ENCODE measurements around the gene DNASE1L1.
A peak's percentile ranks its signal among the peaks of the same experiment; 100 is the strongest.

DNASE1L1 gene

GRCh38 chrX:154378799-154379568 lies 30.1 kb downstream of the DNASE1L1 start, which contains the start of gene EMD (continued):
- TF ChIP-seq PRDM2 (tag by site-specific recombination; IDR thresholded peaks at IDR 0.05; ENCODE audit: borderline replicate concordance): no peak
- TF ChIP-seq ZNF239 (tag by site-specific recombination; IDR thresholded peaks at IDR 0.05): no peak
- no peak for TF ChIP-seq ZBTB48 (tag by site-specific recombination; IDR thresholded peaks at IDR 0.05)
- peak; percentile 85 for TF ChIP-seq ZBTB21 (tag by site-specific recombination; IDR thresholded peaks at IDR 0.05)
- no peak for TF ChIP-seq SCRT1 (tag by site-specific recombination; IDR thresholded peaks at IDR 0.05; ENCODE audit: borderline replicate concordance)
- no peak for TF ChIP-seq ZFP37 (tag by site-specific recombination; IDR thresholded peaks at IDR 0.05)
- TF ChIP-seq YY2 (tag by site-specific recombination; IDR thresholded peaks at IDR 0.05): no peak
- TF ChIP-seq MZF1 (tag by site-specific recombination; IDR thresholded peaks at IDR 0.05; ENCODE audit: borderline replicate concordance): no peak
- TF ChIP-seq GFI1B (tag by site-specific recombination; IDR thresholded peaks at IDR 0.05): no peak
- TF ChIP-seq, protein P1, sequence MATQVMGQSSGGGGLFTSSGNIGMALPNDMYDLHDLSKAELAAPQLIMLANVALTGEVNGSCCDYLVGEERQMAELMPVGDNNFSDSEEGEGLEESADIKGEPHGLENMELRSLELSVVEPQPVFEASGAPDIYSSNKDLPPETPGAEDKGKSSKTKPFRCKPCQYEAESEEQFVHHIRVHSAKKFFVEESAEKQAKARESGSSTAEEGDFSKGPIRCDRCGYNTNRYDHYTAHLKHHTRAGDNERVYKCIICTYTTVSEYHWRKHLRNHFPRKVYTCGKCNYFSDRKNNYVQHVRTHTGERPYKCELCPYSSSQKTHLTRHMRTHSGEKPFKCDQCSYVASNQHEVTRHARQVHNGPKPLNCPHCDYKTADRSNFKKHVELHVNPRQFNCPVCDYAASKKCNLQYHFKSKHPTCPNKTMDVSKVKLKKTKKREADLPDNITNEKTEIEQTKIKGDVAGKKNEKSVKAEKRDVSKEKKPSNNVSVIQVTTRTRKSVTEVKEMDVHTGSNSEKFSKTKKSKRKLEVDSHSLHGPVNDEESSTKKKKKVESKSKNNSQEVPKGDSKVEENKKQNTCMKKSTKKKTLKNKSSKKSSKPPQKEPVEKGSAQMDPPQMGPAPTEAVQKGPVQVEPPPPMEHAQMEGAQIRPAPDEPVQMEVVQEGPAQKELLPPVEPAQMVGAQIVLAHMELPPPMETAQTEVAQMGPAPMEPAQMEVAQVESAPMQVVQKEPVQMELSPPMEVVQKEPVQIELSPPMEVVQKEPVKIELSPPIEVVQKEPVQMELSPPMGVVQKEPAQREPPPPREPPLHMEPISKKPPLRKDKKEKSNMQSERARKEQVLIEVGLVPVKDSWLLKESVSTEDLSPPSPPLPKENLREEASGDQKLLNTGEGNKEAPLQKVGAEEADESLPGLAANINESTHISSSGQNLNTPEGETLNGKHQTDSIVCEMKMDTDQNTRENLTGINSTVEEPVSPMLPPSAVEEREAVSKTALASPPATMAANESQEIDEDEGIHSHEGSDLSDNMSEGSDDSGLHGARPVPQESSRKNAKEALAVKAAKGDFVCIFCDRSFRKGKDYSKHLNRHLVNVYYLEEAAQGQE (tag by site-specific recombination; IDR thresholded peaks at IDR 0.05): no peak
- no peak for TF ChIP-seq ZNF175 (tag by site-specific recombination; IDR thresholded peaks at IDR 0.05)
- TF ChIP-seq, protein P2, sequence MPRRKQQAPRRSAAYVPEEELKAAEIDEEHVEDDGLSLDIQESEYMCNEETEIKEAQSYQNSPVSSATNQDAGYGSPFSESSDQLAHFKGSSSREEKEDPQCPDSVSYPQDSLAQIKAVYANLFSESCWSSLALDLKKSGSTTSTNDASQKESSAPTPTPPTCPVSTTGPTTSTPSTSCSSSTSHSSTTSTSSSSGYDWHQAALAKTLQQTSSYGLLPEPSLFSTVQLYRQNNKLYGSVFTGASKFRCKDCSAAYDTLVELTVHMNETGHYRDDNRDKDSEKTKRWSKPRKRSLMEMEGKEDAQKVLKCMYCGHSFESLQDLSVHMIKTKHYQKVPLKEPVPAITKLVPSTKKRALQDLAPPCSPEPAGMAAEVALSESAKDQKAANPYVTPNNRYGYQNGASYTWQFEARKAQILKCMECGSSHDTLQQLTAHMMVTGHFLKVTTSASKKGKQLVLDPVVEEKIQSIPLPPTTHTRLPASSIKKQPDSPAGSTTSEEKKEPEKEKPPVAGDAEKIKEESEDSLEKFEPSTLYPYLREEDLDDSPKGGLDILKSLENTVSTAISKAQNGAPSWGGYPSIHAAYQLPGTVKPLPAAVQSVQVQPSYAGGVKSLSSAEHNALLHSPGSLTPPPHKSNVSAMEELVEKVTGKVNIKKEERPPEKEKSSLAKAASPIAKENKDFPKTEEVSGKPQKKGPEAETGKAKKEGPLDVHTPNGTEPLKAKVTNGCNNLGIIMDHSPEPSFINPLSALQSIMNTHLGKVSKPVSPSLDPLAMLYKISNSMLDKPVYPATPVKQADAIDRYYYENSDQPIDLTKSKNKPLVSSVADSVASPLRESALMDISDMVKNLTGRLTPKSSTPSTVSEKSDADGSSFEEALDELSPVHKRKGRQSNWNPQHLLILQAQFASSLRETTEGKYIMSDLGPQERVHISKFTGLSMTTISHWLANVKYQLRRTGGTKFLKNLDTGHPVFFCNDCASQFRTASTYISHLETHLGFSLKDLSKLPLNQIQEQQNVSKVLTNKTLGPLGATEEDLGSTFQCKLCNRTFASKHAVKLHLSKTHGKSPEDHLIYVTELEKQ (tag by site-specific recombination; IDR thresholded peaks at IDR 0.05; ENCODE audit: borderline replicate concordance): no peak
- TF ChIP-seq, protein P3, sequence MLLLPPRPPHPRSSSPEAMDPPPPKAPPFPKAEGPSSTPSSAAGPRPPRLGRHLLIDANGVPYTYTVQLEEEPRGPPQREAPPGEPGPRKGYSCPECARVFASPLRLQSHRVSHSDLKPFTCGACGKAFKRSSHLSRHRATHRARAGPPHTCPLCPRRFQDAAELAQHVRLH (tag by site-specific recombination; IDR thresholded peaks at IDR 0.05): no peak
- no peak for TF ChIP-seq ZNF311 (tag by site-specific recombination; IDR thresholded peaks at IDR 0.05; ENCODE audit: borderline replicate concordance)
- TF ChIP-seq, protein P4, sequence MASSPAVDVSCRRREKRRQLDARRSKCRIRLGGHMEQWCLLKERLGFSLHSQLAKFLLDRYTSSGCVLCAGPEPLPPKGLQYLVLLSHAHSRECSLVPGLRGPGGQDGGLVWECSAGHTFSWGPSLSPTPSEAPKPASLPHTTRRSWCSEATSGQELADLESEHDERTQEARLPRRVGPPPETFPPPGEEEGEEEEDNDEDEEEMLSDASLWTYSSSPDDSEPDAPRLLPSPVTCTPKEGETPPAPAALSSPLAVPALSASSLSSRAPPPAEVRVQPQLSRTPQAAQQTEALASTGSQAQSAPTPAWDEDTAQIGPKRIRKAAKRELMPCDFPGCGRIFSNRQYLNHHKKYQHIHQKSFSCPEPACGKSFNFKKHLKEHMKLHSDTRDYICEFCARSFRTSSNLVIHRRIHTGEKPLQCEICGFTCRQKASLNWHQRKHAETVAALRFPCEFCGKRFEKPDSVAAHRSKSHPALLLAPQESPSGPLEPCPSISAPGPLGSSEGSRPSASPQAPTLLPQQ (tag by site-specific recombination; IDR thresholded peaks at IDR 0.05): peak; percentile 40; the same call in 1 of the 2 replicates
- TF ChIP-seq ZNF404 (tag by site-specific recombination; IDR thresholded peaks at IDR 0.05): no peak
- no peak for TF ChIP-seq ZNF133 (tag by site-specific recombination; IDR thresholded peaks at IDR 0.05)
- TF ChIP-seq, protein P5, sequence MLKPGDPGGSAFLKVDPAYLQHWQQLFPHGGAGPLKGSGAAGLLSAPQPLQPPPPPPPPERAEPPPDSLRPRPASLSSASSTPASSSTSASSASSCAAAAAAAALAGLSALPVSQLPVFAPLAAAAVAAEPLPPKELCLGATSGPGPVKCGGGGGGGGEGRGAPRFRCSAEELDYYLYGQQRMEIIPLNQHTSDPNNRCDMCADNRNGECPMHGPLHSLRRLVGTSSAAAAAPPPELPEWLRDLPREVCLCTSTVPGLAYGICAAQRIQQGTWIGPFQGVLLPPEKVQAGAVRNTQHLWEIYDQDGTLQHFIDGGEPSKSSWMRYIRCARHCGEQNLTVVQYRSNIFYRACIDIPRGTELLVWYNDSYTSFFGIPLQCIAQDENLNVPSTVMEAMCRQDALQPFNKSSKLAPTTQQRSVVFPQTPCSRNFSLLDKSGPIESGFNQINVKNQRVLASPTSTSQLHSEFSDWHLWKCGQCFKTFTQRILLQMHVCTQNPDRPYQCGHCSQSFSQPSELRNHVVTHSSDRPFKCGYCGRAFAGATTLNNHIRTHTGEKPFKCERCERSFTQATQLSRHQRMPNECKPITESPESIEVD (tag by site-specific recombination; IDR thresholded peaks at IDR 0.05): no peak
- TF ChIP-seq ZNF549 (tag by site-specific recombination; IDR thresholded peaks at IDR 0.05): no peak

Measured in HEK293 (cell line).